ENCODE data around the gene TNFRSF25. TPM values are rescaled to one million over a fixed set of nuclear protein-coding genes. Genes with fewer than 3 reads are reported as not detected.

Gene TNFRSF25
- total and polyA plus RNA-seq, 2 of the 8 experiments (the other 6 are each of a cell fraction or from before 2014, with no cell fraction given), result 10.7 to 19.5 TPM

- no peak overlapping the region for H2BK12ac ChIP-seq (ENCODE audit: low read depth, low read length)
- H3K4ac ChIP-seq (replicated peaks; ENCODE audit: insufficient read length, low read depth, low read length), result no peak overlapping the region
- H3K23me2 ChIP-seq (ENCODE audit: low read depth, low read length), result no peaks in the 10 kb centered on the region
- no peaks in the 10 kb centered on the region for H4K20me1 ChIP-seq (replicated peaks in 1 of 2; ENCODE audit: control insufficient read depth in 1 of 2, insufficient read depth in 2 of 2, low read length in 2 of 2)
- no peak overlapping the region for H3K14ac ChIP-seq (ENCODE audit: insufficient read length)
- WGBS, 2 experiments (ENCODE audit: extremely low coverage in 1 of 2, insufficient coverage in 1 of 2, insufficient read length in 1 of 2, insufficient replicate concordance in 2 of 2, low coverage in 1 of 2, low lambda C conversion rate in 2 of 2, missing lambda C conversion rate in 1 of 2), result 90% methylated on average over 6 of the region's 6 CpGs; no CpG with 5 or more reads in 1 of the 2 experiments
- ChIA-PET POLR2A (ENCODE audit: partially characterized antibody) (no interaction called here), CTCF (ENCODE audit: partially characterized antibody) (interaction anchor here (0.6 to 1.2 kb wide), 3 partner anchors 30 to 81 kb away, joined by 3 to 6 read pairs (median 3); no protein-coding TSS in a partner anchor)
- H3K9me3 ChIP-seq (ENCODE audit: insufficient read depth in 2 of 2, low read depth in 1 of 2, low read length in 1 of 2), result no peaks in the 10 kb centered on the region
- H2AFZ ChIP-seq (ENCODE audit: low read length), result no peak overlapping the region
- no peak overlapping the region for H3K9ac ChIP-seq (replicated peaks in 1 of 4; ENCODE audit: extremely low read depth in 1 of 4, low read depth in 3 of 4, low read length in 3 of 4)
- no peak for TF ChIP-seq RBBP5 (IDR thresholded peaks at IDR 0.05; ENCODE audit: borderline replicate concordance, low read depth, low read length)
- TF ChIP-seq TEAD4 (IDR thresholded peaks at IDR 0.05; ENCODE audit: low read depth, low read length), result no peak
- no peak for TF ChIP-seq ASH2L (IDR thresholded peaks at IDR 0.05; ENCODE audit: low read length)
- TF ChIP-seq POLR2AphosphoS5 (IDR thresholded peaks at IDR 0.05; ENCODE audit: low read depth, low read length), result no peak
- TF ChIP-seq PHF8 (conservative IDR thresholded peaks at IDR 0.05; ENCODE audit: low read depth, low read length), result no peak
- TF ChIP-seq E2F6 (IDR thresholded peaks at IDR 0.05), result no peak
- TF ChIP-seq NANOG (IDR thresholded peaks at IDR 0.05; ENCODE audit: insufficient read depth, low read depth, low read length, poor library complexity, severe bottlenecking), result no peak
- TF ChIP-seq FOSL1 (IDR thresholded peaks at IDR 0.05; ENCODE audit: insufficient read depth, low read depth, low read length), result no peak
- TF ChIP-seq USF2 (IDR thresholded peaks at IDR 0.05; ENCODE audit: low read length), result no peak
- TF ChIP-seq CREB1 (IDR thresholded peaks at IDR 0.05), result no peak
- no peak for TF ChIP-seq TAF1 (IDR thresholded peaks at IDR 0.05; ENCODE audit: low read depth, low read length)
- no peak overlapping the region for H3K56ac ChIP-seq (replicated peaks; ENCODE audit: insufficient read length, low read depth, low read length)
- FAIRE-seq, result no peak
- no peaks in the 10 kb centered on the region for H3K79me1 ChIP-seq (ENCODE audit: low read depth, low read length)
- no peaks in the 10 kb centered on the region for H3K36me3 ChIP-seq (ENCODE audit: control insufficient read depth in 2 of 4, insufficient read depth in 4 of 4, low read length in 3 of 4)
- H4K91ac ChIP-seq (replicated peaks; ENCODE audit: insufficient read length, low read length), result no peak overlapping the region
- H3K4me2 ChIP-seq (ENCODE audit: insufficient read depth in 1 of 2, low read depth in 2 of 2, low read length in 2 of 2), result no peak overlapping the region
- H2BK5ac ChIP-seq (ENCODE audit: low read depth, low read length), result no peak overlapping the region
- H3K4me3 ChIP-seq (ENCODE audit: extremely low read depth in 1 of 4, insufficient read depth in 2 of 4, low read depth in 3 of 4, low read length in 4 of 4), result no peak overlapping the region
- no peak overlapping the region for H2BK120ac ChIP-seq (replicated peaks; ENCODE audit: low read depth, low read length)
- no peak overlapping the region for H2BK15ac ChIP-seq (ENCODE audit: low read length)
- no peaks in the 10 kb centered on the region; a peak in 3 of 7 replicates for H3K4me1 ChIP-seq (replicated peaks in 1 of 4; ENCODE audit: control insufficient read depth in 3 of 4, insufficient read depth in 4 of 4, low read length in 3 of 4)
- no peak overlapping the region for H3K18ac ChIP-seq (ENCODE audit: extremely low read depth, low read length)
- H4K5ac ChIP-seq (ENCODE audit: insufficient read length, low read depth, low read length), result no peak overlapping the region
- H3K23ac ChIP-seq (ENCODE audit: insufficient read length), result no peak overlapping the region
- H3K27ac ChIP-seq (ENCODE audit: low read depth, low read length), result no peak overlapping the region
- H4K8ac ChIP-seq (ENCODE audit: extremely low read depth, insufficient read depth, low read length), result no peak overlapping the region
- no peak overlapping the region for H2BK20ac ChIP-seq (ENCODE audit: low read length)
- H3K79me2 ChIP-seq (ENCODE audit: control insufficient read depth in 1 of 2, insufficient read depth in 2 of 2, low read length in 2 of 2), result no peaks in the 10 kb centered on the region
- H2AK5ac ChIP-seq (ENCODE audit: low read depth, low read length), result no peak overlapping the region
- H3K27me3 ChIP-seq (replicated peaks in 1 of 4; ENCODE audit: control insufficient read depth in 3 of 4, extremely low read depth in 1 of 4, insufficient read depth in 3 of 4, low read length in 3 of 4), result no peaks in the 10 kb centered on the region
- no peak for DNase-seq (ENCODE audit: low read depth in 1 of 2, low spot score in 2 of 2)
Observed at GRCh38 chr1:6511056-6511455, 45.1 kb upstream of the TNFRSF25 start.

Measured in H1 (cell line).